Measurements from ENCODE around the gene CPB1.

DNA sequence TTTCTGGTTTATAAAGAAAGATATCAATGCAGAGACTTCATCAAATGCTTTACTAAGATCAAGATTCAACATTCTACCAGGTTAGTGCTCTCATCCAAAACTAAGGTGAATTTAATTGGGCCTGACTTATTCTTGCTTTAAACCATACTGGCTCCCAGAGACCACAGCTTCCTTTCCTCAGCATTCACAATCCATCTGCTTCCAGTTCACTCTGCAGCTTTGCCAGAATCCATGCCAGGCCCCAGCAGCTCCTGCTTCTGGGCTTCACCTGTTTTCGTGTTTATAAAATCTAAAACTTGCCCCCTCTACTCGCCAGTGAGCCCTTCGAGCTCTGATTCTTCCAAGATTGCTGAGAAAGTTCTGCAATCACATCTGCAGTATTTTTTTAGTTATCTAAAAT lies 2.3 kb downstream of the CPB1 start:
- TF ChIP-seq, protein P1, sequence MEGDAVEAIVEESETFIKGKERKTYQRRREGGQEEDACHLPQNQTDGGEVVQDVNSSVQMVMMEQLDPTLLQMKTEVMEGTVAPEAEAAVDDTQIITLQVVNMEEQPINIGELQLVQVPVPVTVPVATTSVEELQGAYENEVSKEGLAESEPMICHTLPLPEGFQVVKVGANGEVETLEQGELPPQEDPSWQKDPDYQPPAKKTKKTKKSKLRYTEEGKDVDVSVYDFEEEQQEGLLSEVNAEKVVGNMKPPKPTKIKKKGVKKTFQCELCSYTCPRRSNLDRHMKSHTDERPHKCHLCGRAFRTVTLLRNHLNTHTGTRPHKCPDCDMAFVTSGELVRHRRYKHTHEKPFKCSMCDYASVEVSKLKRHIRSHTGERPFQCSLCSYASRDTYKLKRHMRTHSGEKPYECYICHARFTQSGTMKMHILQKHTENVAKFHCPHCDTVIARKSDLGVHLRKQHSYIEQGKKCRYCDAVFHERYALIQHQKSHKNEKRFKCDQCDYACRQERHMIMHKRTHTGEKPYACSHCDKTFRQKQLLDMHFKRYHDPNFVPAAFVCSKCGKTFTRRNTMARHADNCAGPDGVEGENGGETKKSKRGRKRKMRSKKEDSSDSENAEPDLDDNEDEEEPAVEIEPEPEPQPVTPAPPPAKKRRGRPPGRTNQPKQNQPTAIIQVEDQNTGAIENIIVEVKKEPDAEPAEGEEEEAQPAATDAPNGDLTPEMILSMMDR (IDR thresholded peaks at IDR 0.05) = no peak
- TF ChIP-seq POLR2A (IDR thresholded peaks at IDR 0.05) (no peak), EP300 (IDR thresholded peaks at IDR 0.05; ENCODE audit: low read depth) (no peak), POLR2AphosphoS5 (IDR thresholded peaks at IDR 0.05) (no peak)
